Mesodermal cell (in vitro differentiated cells): ENCODE measurements around the gene VRK3.

Experiments used
- H3K27ac ChIP-seq: 2 replicates; pipeline ENCODE4 v1.7.0; 2013; ENCODE audit warnings: mild to moderate bottlenecking, low read depth, low read length, moderate library complexity; ENCODE audit not compliant: severe bottlenecking
- H3K36me3 ChIP-seq: 2 replicates; pipeline ENCODE4 v1.7.1; 2013; ENCODE audit warnings: mild to moderate bottlenecking, low read length, moderate library complexity; ENCODE audit not compliant: control insufficient read depth, insufficient read depth
- H3K4me1 ChIP-seq: one replicate; pipeline ENCODE4 v1.7.1; 2013; ENCODE audit warnings: mild to moderate bottlenecking, low read length; ENCODE audit not compliant: insufficient read depth, control insufficient read depth, poor library complexity, severe bottlenecking
- H3K4me3 ChIP-seq: 2 replicates; pipeline ENCODE4 v1.7.0; 2013; ENCODE audit warnings: low read length, control low read depth, mild to moderate bottlenecking; ENCODE audit not compliant: insufficient read depth, poor library complexity, severe bottlenecking; ENCODE audit errors: extremely low read depth
- H3K9me3 ChIP-seq: 2 replicates; pipeline ENCODE4 v1.7.1; 2013; ENCODE audit warnings: mild to moderate bottlenecking, low read length, moderate library complexity; ENCODE audit not compliant: control insufficient read depth
- WGBS, 2 experiments: methylation state at CpG; one replicate each; pipeline ENCODE4 v1.1.5; 2013; ENCODE audit warnings: missing lambda C conversion rate in 2 of 2; ENCODE audit not compliant: insufficient coverage in 2 of 2; 5-methylcytosine and 5-hydroxymethylcytosine counted together

VRK3 gene

GRCh38 chr19:49987159-49987698, 37.9 kb downstream of the VRK3 start:
- Histone ChIP-seq H3K4me1 (no peaks in the 10 kb centered on the region), H3K9me3 (no peaks in the 10 kb centered on the region), H3K36me3 (peaks cover 18% of the 10 kb centered on the region), H3K27ac (no peak overlapping the region), H3K4me3 (no peak overlapping the region)
- 6 to 15% methylated on average over 7 to 9 of the region's 9 CpGs for WGBS, 2 experiments

- no peak overlapping the region for H3K27ac ChIP-seq
- WGBS, 2 experiments, result 80 to 82% methylated on average over 4 to 6 of the region's 10 CpGs
- H3K9me3 ChIP-seq, result no peaks in the 10 kb centered on the region
- no peak overlapping the region for H3K4me3 ChIP-seq
- H3K4me1 ChIP-seq, result no peaks in the 10 kb centered on the region
- peaks cover 21% of the 10 kb centered on the region for H3K36me3 ChIP-seq
Observed at GRCh38 chr19:49986354-49986753, 38.8 kb downstream of the VRK3 start.

GRCh38 chr19:49985871-49986270, 39.3 kb downstream of the VRK3 start:
- Histone ChIP-seq H3K27ac (no peak overlapping the region), H3K9me3 (no peaks in the 10 kb centered on the region), H3K4me3 (no peak overlapping the region), H3K4me1 (no peaks in the 10 kb centered on the region), H3K36me3 (peaks cover 20% of the 10 kb centered on the region)
- WGBS, 2 experiments, result 88% methylated on average over 2 of the region's 3 CpGs; no CpG with 5 or more reads in 1 of the 2 experiments

DNA sequence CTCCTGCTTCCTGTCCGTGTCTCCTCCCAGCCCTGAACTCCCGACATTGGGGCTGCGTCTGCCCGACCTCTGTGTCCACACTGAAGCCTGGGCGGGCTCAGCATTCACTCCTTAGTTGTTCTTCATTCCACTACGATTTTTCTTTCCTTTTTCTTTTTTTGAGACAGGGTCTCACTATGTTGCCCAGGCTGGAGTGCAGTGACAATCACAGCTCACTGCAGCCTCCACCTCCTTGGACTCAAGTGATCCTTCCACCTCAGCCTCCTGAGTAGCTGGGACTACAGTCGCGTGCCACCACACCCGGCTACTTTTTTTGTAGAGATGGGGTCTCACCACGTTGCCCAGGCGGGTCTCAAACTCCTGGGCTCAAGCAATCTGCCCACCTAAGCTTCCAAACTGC, 40.7 kb downstream of the VRK3 start:
- no peak overlapping the region for H3K4me3 ChIP-seq
- WGBS, 2 experiments, result 85 to 92% methylated on average over 7 to 11 of the region's 11 CpGs
- no peaks in the 10 kb centered on the region for H3K9me3 ChIP-seq
- no peak overlapping the region for H3K27ac ChIP-seq
- no peaks in the 10 kb centered on the region for H3K4me1 ChIP-seq
- peaks cover 17% of the 10 kb centered on the region for H3K36me3 ChIP-seq

GRCh38 chr19:49983645-49984229, 41.4 kb downstream of the VRK3 start:
- H3K4me3 ChIP-seq, result no peak overlapping the region

GRCh38 chr19:49981603-49982593, 43.3 kb downstream of the VRK3 start:
- 77 to 90% methylated on average over 16 to 17 of the region's 21 CpGs for WGBS, 2 experiments
- H3K4me1 ChIP-seq, result no peaks in the 10 kb centered on the region
- peaks cover 21% of the 10 kb centered on the region for H3K36me3 ChIP-seq
- no peak overlapping the region for H3K4me3 ChIP-seq
- no peak overlapping the region for H3K27ac ChIP-seq
- no peaks in the 10 kb centered on the region for H3K9me3 ChIP-seq

More at GRCh38 chr19:49983645-49984229, 41.4 kb downstream of the VRK3 start:
- Histone ChIP-seq H3K4me1 (no peaks in the 10 kb centered on the region), H3K36me3 (peaks cover 21% of the 10 kb centered on the region), H3K9me3 (no peaks in the 10 kb centered on the region), H3K27ac (no peak overlapping the region)
- 41 to 45% methylated on average over 4 to 5 of the region's 10 CpGs for WGBS, 2 experiments

GRCh38 chr19:49978324-49978723, 46.8 kb downstream of the VRK3 start:
- WGBS, 2 experiments, result 86 to 92% methylated on average over 9 to 11 of the region's 11 CpGs
- no peaks in the 10 kb centered on the region for H3K9me3 ChIP-seq
- no peak overlapping the region for H3K27ac ChIP-seq
- H3K4me1 ChIP-seq, result no peaks in the 10 kb centered on the region
- peaks cover 16% of the 10 kb centered on the region for H3K36me3 ChIP-seq
- no peak overlapping the region for H3K4me3 ChIP-seq

DNA sequence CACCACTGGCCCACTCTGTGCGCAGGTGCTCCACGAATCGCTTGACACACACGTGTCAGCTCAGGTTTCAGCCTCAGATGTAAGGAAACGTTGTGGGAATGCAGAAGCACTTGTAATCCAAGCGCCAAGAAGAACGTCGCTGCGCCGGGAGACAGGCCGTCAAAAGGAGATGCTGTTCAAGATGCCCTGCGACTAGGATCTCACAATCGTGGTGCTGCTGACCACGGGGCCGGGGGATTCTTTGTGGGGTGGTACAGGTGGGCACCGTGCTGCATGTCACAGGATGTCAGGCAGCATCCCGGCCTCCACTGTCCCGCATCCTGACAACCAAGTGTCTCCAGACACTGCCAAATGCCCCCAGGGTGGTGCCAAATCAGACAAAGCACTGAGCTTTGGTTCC, 47.3 kb downstream of the VRK3 start:
- H3K27ac ChIP-seq, result no peak overlapping the region
- H3K9me3 ChIP-seq, result no peaks in the 10 kb centered on the region
- H3K36me3 ChIP-seq, result peaks cover 16% of the 10 kb centered on the region
- 92 to 95% methylated on average over 15 to 18 of the region's 18 CpGs for WGBS, 2 experiments
- no peak overlapping the region for H3K4me3 ChIP-seq
- H3K4me1 ChIP-seq, result no peaks in the 10 kb centered on the region

- no peak overlapping the region for H3K4me3 ChIP-seq
- 94 to 97% methylated on average over 12 to 13 of the region's 13 CpGs for WGBS, 2 experiments
- no peak overlapping the region for H3K27ac ChIP-seq
- H3K36me3 ChIP-seq, result peaks cover 16% of the 10 kb centered on the region
- no peaks in the 10 kb centered on the region for H3K4me1 ChIP-seq
- H3K9me3 ChIP-seq, result no peaks in the 10 kb centered on the region
Observed at GRCh38 chr19:49977076-49977475, 48.1 kb downstream of the VRK3 start.

DNA sequence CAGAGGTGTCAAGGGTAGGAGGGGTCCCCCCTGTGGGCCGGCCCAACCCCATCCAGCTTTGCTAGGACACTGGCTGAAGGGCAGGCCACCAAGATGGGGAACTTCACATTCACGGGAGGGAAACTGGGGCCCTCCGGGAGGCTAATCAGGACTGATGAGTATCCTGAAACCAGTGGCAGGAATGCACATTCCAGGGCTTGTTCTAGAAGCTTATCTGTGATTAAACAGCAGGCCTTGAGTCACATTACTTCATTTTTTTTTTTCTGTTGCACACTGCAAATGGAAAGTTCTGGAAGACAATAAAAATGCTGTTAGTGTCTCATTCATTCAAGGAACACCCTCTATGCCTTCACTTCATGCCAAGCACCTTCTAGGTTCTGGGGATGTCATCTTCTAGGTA, 48.7 kb downstream of the VRK3 start:
- WGBS, 2 experiments, result 85 to 96% methylated on average over 3 of the region's 3 CpGs
- Histone ChIP-seq H3K36me3 (peaks cover 14% of the 10 kb centered on the region), H3K4me3 (no peak overlapping the region), H3K4me1 (no peaks in the 10 kb centered on the region), H3K9me3 (no peaks in the 10 kb centered on the region), H3K27ac (no peak overlapping the region)
